Nephron progenitor cell (in vitro differentiated cells): Measurements from ENCODE around the gene GANC.
"Not testable (repeated sequence)": the region's sequence is repeated elsewhere in the genome, so short reads cannot be mapped to it uniquely, and the experiment has no call there.

ENCODE experiments used
- DNase-seq: peaks from one replicate; pipeline ENCODE4 v3.0.0; 2021
- H3K27ac Mint-ChIP-seq: 2 replicates; pipeline ENCODE4 v1.8.0; 2021; ENCODE audit warnings: mild to moderate bottlenecking, moderate library complexity, mixed read lengths
- H3K27me3 Mint-ChIP-seq: 2 replicates; pipeline ENCODE4 v1.8.0; 2021; ENCODE audit warnings: mild to moderate bottlenecking, low read depth, mixed read lengths; ENCODE audit not compliant: poor library complexity
- H3K36me3 Mint-ChIP-seq: 2 replicates; pipeline ENCODE4 v1.8.0; 2021; ENCODE audit warnings: low read depth, mixed read lengths
- H3K4me1 Mint-ChIP-seq: 2 replicates; pipeline ENCODE4 v1.8.0; 2021; ENCODE audit warnings: mixed read lengths
- H3K4me3 Mint-ChIP-seq: 2 replicates; pipeline ENCODE4 v1.8.0; 2021; ENCODE audit warnings: mild to moderate bottlenecking, moderate library complexity, mixed read lengths
- H3K9me3 Mint-ChIP-seq: 2 replicates; pipeline ENCODE4 v1.8.0; 2021; ENCODE audit warnings: mild to moderate bottlenecking, moderate library complexity, mixed read lengths
- CTCF ChIP-seq: fragments of 200-600 bp; sonication (generic); IDR thresholded peaks from 2 replicates; pipeline ENCODE4 v1.5.0; 2021; ENCODE audit warnings: antibody characterized with exemption

Gene GANC

GRCh38 chr15:42285034-42285433 lies 12.0 kb downstream of the GANC start:
- H3K27ac Mint-ChIP-seq = no peak overlapping the region
- TF ChIP-seq CTCF = no peak
- H3K4me1 Mint-ChIP-seq = peaks cover 15% of the 10 kb centered on the region
- DNase-seq = no peak
- H3K36me3 Mint-ChIP-seq = no peaks in the 10 kb centered on the region
- H3K9me3 Mint-ChIP-seq = no peaks in the 10 kb centered on the region
- H3K4me3 Mint-ChIP-seq = no peak overlapping the region
- H3K27me3 Mint-ChIP-seq = no peaks in the 10 kb centered on the region

DNA sequence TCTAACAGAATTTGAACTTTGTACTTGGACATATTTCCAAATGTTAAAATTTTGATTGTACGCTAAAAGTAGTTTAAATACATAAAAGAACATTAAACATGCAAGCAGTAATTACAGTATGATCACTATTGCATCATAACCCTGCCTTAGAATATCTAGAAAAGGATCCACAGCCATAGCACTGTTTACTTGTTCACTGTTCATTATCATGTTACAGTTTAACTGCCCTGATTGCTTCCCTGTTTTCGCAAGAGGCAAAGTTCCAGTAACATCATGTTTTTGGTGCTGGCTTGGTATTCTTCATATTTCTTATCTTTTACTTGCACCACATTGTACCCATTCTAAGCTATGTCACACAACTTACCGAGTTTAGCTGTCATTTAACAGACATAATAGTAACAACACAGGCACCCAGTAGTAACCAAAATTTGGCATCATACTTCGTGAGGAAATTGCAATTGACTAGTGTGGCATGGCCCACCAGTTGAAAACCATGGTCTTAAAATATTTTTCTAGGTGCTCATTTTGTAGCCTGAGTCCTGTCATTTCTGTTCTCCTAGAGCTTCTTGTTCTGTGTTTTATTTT lies 13.5 kb downstream of the GANC start:
- H3K4me1 Mint-ChIP-seq = peaks cover 15% of the 10 kb centered on the region
- no peak overlapping the region for H3K4me3 Mint-ChIP-seq
- DNase-seq = no peak

GRCh38 chr15:42287931-42288330 lies 14.9 kb downstream of the GANC start:
- Mint-ChIP-seq H3K27me3 (peaks cover 8% of the 10 kb centered on the region), H3K4me3 (no peak overlapping the region), H3K36me3 (no peaks in the 10 kb centered on the region), H3K27ac (no peak overlapping the region), H3K4me1 (peaks cover 7% of the 10 kb centered on the region), H3K9me3 (no peaks in the 10 kb centered on the region)
- DNase-seq = no peak
- no peak for TF ChIP-seq CTCF

More for the DNA sequence above, 13.5 kb downstream of the GANC start:
- peaks cover 3% of the 10 kb centered on the region for H3K27me3 Mint-ChIP-seq
- no peaks in the 10 kb centered on the region for H3K9me3 Mint-ChIP-seq
- no peak overlapping the region for H3K27ac Mint-ChIP-seq
- TF ChIP-seq CTCF = no peak
- no peaks in the 10 kb centered on the region for H3K36me3 Mint-ChIP-seq

GRCh38 chr15:42289166-42289565 lies 16.2 kb downstream of the GANC start:
- Mint-ChIP-seq H3K4me1 (no peaks in the 10 kb centered on the region), H3K9me3 (no peaks in the 10 kb centered on the region), H3K4me3 (no peak overlapping the region), H3K27me3 (peaks cover 8% of the 10 kb centered on the region), H3K27ac (no peak overlapping the region), H3K36me3 (no peaks in the 10 kb centered on the region)
- TF ChIP-seq CTCF = no peak
- DNase-seq = no peak

- H3K27me3 Mint-ChIP-seq, H3K4me1 Mint-ChIP-seq: not testable (repeated sequence)
These were observed 28.0 kb downstream of the GANC start for GRCh38 chr15:42301004-42301403.

GRCh38 chr15:42306681-42307080 lies 33.7 kb downstream of the GANC start:
- Mint-ChIP-seq H3K27me3 (no peaks in the 10 kb centered on the region), H3K4me3 (no peak overlapping the region), H3K9me3 (peaks cover 35% of the 10 kb centered on the region), H3K4me1 (no peaks in the 10 kb centered on the region), H3K27ac (no peak overlapping the region), H3K36me3 (peaks cover 5% of the 10 kb centered on the region)
- DNase-seq = no peak
- TF ChIP-seq CTCF = no peak

More at GRCh38 chr15:42301004-42301403, 28.0 kb downstream of the GANC start:
- H3K4me3 Mint-ChIP-seq, DNase-seq, H3K27ac Mint-ChIP-seq: not testable (repeated sequence)
- Mint-ChIP-seq H3K36me3 (peaks cover 25% of the 10 kb centered on the region), H3K9me3 (peaks cover 58% of the 10 kb centered on the region)
